GM18868 (cell line): ENCODE data around the gene CALHM1.
"Not testable (repeated sequence)": the region's sequence is repeated elsewhere in the genome, so short reads cannot be mapped to it uniquely, and the experiment has no call there.

Experiments used
- ATAC-seq: cut with Tn5 transposase; IDR thresholded peaks from one replicate; pipeline ENCODE4 v1.9.1; 2021; ENCODE audit warnings: mild to moderate bottlenecking, moderate library complexity; ENCODE audit not compliant: unreplicated experiment

CALHM1 gene

DNA sequence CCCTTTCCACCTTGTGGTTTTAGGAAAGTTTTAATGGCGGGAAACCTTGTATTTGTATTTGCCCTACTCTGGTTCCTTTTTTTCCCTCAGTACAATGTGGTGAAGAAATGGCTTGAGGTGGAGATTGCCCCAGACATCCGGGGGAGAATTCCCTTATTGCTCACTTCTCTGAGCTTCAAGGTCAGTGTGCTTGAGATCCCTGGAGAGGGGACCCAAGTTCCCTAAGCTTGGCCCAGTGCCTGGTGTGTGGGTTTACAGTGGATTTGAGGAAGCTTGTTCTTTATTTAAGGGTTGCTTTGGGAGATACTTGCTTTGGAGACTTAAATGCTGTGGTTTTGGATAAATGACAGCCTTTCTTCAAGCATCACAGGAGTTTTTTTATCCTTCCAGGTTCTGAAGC is 24.8 kb downstream of the CALHM1 start:
- no peak for ATAC-seq

- no peak for ATAC-seq
Measured at GRCh38 chr10:103431902-103432301, 26.8 kb downstream of the CALHM1 start.

GRCh38 chr10:103429647-103430046 is 29.1 kb downstream of the CALHM1 start:
- no peak for ATAC-seq

DNA sequence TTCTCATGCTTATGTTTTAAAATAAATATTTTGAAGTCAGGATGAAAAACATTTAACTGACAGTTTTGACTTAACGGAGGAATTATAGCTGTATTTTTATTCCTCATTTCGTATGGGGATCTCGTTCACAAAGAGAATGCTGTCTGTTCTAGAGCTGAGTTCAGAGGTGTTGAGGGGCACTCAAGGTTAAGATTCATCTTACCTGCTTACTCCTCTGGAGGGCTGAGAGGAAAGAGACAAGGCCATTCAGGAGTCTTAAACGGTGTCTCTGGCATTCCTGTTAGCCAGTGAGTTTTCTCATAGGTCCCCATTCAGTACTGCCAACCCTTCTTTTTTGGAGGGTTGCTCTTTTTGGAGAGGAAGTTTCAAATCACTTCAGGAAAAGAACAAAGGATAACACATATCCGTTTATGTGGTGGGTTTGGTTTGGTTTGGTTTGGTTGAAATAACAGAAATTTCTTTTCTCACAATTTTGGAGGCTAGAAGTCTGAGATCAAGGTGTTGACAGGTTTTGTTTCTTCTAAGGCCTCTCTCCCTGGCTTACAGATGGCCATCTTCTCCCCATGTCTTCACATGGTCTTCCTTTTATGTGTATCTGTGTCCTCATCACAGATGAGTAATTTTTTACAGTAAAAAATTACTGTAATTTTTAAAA is 29.6 kb downstream of the CALHM1 start:
- no peak for ATAC-seq

DNA sequence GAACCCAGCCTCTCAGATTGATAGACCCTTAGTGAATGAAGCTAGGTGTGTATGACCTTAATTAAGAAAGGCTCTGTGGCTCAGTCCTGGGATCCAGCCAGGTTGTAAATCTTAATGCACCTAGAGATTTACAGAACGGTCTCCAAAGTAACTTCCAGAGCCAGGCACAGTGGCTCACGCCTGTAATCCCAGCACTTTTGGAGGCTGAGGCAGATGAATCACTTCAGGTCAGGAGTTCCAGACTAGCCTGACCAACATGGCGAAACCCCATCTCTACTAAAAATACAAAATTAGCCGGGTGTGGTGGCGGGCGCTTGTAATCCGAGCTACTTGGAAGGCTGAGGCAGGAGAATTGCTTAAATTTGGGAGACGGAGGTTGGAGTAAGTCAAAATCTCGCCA is 30.8 kb downstream of the CALHM1 start:
- ATAC-seq = no peak

DNA sequence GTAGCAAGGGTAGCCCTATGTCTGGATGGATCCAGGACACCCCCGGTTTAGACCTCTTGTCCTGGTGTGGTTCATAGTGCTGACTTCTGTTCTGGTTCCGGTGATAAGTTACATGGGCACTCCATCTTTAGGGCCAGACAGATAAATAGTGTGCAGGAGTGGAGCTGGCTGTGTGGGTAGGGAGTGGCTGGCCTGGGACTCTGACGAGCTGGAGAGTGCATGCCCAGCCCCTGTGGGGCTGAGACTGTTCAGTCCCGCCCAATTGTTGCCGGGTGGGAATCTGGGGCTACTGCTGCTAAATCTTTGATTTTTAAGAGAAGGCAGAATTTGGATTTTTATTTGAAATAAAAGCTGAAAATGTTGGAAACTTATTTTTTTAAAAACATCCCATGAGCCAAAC is 35.0 kb downstream of the CALHM1 start:
- no peak for ATAC-seq

- ATAC-seq = no peak
Measured at GRCh38 chr10:103419101-103419500, 39.6 kb downstream of the CALHM1 start.

DNA sequence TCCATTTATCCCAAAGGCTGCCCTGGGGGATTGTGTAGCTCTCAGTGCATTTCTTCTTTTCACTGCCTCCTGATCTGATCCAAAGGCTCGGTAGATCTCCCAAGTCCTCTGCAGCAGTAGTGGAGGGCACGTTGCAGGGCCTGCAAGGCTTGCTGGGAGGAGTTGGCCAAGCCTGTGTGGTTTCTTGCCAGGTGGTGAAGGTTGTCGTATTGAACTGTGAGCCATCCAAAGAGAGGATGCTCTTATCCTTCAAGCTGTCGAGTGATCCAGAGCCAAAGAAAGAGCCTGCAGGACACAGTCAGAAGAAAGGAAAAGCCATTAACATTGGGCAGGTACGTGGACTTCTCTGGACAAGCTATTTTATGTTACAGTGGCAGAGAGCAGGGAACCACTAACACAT is 41.1 kb downstream of the CALHM1 start:
- no peak for ATAC-seq

GRCh38 chr10:103417148-103417469 is 41.6 kb downstream of the CALHM1 start:
- ATAC-seq = not testable (repeated sequence)

- ATAC-seq = no peak
Measured at GRCh38 chr10:103416436-103417147, 42.1 kb downstream of the CALHM1 start.

- ATAC-seq = no peak
Measured at GRCh38 chr10:103415581-103415980, 43.1 kb downstream of the CALHM1 start.

DNA sequence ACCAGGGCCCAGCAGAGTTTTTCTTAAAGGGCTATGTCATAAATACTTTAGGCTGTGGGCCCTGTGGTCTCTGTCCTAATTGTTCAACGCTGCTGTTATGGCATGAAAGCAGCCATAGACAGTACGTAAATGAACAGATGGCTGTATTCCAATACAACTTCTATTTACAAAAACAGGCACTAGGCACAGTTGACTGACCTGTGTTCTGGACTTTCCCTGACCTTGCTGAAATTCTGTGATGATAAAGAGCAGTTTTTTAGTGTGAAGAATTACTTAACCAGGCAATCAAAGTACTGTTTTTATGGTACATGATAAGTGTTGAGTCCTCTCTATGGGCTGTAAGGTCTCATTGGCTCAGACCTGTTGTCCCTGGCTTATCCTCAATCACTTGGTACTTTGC is 45.1 kb downstream of the CALHM1 start:
- ATAC-seq = no peak
